ENCODE results near the gene STX2.

The STX2 gene

DNA sequence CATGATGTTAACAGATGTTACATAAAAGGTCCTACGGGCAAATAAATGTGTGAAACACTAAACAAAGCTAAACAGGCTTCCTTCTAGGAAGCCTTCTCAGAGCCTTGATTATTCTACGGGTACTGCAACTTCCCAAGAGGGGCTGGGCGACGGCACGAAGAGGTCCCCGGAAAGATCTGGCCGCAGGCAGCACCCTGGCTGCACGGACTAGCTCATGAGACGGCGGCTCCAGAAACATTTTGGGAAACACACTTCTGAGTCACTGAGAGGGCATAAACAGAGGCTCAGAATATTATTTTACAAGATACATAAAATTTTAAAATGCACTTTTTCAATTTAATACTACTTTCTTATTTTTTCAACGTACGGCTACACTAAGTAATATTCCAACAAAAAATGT is 19.4 kb downstream of the STX2 start:
- TF ChIP-seq, protein P1, sequence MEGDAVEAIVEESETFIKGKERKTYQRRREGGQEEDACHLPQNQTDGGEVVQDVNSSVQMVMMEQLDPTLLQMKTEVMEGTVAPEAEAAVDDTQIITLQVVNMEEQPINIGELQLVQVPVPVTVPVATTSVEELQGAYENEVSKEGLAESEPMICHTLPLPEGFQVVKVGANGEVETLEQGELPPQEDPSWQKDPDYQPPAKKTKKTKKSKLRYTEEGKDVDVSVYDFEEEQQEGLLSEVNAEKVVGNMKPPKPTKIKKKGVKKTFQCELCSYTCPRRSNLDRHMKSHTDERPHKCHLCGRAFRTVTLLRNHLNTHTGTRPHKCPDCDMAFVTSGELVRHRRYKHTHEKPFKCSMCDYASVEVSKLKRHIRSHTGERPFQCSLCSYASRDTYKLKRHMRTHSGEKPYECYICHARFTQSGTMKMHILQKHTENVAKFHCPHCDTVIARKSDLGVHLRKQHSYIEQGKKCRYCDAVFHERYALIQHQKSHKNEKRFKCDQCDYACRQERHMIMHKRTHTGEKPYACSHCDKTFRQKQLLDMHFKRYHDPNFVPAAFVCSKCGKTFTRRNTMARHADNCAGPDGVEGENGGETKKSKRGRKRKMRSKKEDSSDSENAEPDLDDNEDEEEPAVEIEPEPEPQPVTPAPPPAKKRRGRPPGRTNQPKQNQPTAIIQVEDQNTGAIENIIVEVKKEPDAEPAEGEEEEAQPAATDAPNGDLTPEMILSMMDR (IDR thresholded peaks at IDR 0.05; ENCODE audit: control insufficient read depth, extremely low read depth, insufficient read depth) = no peak
- no peak overlapping the region for H3K4me3 ChIP-seq (ENCODE audit: low read depth, low read length)
- no peak for DNase-seq (ENCODE audit: low read depth)

DNA sequence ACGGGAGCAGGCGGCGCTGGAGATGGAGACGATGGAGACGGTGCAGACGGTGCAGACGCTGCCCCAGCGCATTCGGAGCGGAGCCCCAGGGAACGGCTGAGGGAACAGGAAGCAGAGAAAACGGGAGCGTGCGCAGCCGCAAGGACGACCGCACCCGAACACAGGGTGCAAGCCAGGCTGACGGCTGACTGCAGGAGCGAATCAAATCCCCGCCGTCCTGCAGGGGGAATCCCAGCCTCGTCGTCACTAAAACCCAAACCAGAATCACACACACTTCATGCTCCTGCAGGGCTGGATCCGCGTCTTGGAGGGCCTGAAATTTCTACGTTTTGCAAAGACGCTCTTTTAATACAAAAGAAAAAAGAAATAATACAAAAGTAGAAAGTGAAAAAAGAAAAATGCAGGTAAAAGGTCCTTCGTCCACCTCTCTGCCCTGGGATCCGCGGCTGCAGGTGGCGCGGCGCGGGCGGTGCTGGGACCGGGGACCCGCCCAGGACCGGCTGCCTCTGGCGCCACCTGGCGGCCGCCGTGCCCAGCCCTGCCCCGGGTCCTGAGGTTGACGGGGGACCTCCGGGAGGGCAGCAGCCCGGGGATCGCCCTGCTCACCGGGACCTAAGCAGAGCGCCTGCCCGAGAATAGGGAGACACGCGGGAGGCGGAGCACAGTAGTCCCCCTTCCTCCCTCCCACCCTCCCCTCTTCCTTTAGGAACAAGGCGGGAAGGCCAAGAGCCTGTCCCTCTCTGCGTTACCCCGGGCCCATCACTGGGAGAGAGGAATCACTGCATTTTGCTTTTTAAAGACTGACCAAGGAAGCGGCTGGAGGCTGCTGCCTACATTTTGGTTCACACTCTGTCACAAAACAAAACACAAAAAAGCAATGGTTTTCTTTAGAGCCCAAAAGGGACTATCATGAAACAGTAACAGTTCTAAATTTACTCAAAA is 20.1 kb downstream of the STX2 start:
- TF ChIP-seq, protein P1 (IDR thresholded peaks at IDR 0.05; ENCODE audit: control insufficient read depth, extremely low read depth, insufficient read depth) = peak; percentile 87
- H3K4me3 ChIP-seq (ENCODE audit: low read depth, low read length) = peak overlapping the region; percentile 56
- no peak for DNase-seq (ENCODE audit: low read depth)

DNA sequence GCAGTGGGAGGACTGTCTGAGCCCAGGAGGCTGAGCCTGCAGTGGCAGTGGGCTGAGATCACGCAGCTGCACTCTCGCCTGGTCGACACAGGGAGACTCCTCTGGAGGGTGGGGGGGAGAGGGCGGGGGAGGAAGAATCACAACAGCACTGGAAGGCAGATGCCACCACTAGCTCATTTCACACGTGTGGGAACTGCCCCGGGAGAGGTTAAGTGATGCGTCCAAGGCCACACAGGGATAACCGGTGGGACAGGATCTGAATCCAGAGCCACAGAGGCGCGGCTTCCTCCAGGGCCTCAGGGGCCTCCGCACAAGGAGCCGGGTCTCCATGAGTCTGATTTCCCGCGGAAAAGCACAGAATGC is 20.8 kb downstream of the STX2 start:
- DNase-seq (ENCODE audit: low read depth) = no peak
- H3K4me3 ChIP-seq (ENCODE audit: low read depth, low read length) = peak overlapping the region; percentile 56
- TF ChIP-seq, protein P1 (IDR thresholded peaks at IDR 0.05; ENCODE audit: control insufficient read depth, extremely low read depth, insufficient read depth) = no peak

DNA sequence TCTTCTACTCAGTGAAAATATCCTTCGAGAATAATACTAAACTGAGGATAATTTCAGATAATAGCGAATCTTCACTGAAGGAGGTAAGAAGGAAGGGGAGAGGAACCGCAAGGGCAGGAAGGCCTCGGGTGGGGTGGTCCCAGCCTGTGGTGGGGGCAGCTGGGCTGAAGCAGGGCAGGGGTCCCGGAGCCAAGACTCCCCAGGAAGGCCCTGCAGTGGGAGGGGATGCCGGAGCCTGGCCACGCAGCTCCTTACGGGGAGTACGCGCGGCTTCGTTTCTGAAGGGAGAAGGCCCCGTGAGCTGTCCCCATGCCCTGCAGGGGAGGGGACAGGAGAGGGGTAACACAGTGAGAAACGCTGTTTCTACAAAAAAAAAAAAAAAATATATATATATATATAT is 21.2 kb downstream of the STX2 start:
- no peak overlapping the region for H3K4me3 ChIP-seq (ENCODE audit: low read depth, low read length)
- no peak for DNase-seq (ENCODE audit: low read depth)

DNA sequence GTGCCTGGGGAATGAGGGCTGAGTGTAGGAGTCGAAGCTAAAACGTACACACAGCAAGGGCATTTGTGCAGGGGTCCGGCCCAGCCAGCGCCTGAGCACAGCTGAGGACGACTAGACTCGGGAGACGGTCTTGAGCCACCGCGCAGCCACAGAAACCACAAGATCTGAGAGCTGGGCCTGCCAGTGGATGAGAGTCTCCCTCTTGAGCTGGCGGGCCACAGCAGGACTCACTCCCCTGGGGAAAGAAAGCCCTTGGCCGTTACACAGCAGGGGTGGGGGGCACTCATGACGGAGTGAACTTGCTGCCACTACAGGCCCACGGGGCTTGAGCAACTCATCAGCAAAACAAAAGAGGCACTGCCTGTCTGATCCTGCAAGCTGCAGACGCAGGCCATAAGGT is 23.0 kb downstream of the STX2 start:
- DNase-seq (ENCODE audit: low read depth) = no peak
- TF ChIP-seq, protein P1 (IDR thresholded peaks at IDR 0.05; ENCODE audit: control insufficient read depth, extremely low read depth, insufficient read depth) = no peak
- H3K4me3 ChIP-seq (ENCODE audit: low read depth, low read length) = no peak overlapping the region

More for the DNA sequence above, 21.2 kb downstream of the STX2 start:
- TF ChIP-seq, protein P1 (IDR thresholded peaks at IDR 0.05; ENCODE audit: control insufficient read depth, extremely low read depth, insufficient read depth) = no peak

DNA sequence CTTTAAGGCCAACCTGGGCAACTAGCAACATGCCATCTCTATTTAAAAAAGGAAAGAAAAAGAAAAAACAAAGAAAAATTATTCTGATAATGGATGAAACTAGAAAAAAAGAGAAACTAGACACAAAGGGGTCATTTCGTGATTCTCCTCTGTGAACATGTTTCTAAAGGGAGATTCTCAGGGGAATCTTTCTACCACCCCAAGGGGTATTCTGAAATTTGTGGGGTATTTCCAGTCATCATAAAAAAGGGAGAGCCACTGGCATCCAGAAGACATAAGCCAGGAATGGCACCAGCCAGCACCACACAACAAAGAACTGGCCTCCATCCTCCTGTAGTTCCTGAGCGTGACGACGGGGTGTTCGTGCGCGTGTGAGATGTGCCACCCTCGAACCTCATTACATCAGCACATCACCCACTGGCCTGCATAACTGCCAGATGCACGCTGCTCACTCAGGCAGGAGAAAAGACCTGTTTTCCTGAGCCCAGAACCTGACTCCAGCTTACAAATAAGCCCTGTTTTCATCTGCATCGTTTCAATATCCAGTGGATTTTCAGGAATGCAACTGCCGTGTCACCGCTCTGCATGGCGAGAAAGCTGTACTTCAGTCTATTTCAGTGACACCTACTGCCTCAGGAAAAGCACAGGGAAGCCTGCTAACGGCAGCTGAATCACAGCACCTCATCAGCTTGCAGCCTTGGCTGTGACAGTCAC is 23.9 kb downstream of the STX2 start:
- H3K4me3 ChIP-seq (ENCODE audit: low read depth, low read length) = no peak overlapping the region
- TF ChIP-seq, protein P1 (IDR thresholded peaks at IDR 0.05; ENCODE audit: control insufficient read depth, extremely low read depth, insufficient read depth) = no peak
- no peak for DNase-seq (ENCODE audit: low read depth)

Data from LNCaP clone FGC (cell line).